Liver (tissue), 9 donors: ENCODE results near the gene LRP4. TPM values are rescaled to one million over a fixed set of nuclear protein-coding genes. Genes with fewer than 3 reads are reported as not detected.
A peak's percentile ranks its signal among the peaks of the same experiment; 100 is the strongest.

Source experiments
- DNase-seq: peaks from one replicate; pipeline ENCODE4 v3.0.0-alpha.2; 2017; ENCODE audit warnings: low spot score
- H3K27ac ChIP-seq, 2 donors: one replicate each; pipeline ENCODE4 v1.7.0; 2013; ENCODE audit warnings: inconsistent platforms in 2 of 2, low read length in 2 of 2, control low read depth in 1 of 2, low read depth in 1 of 2, mild to moderate bottlenecking in 1 of 2
- H3K27me3 ChIP-seq, 4 donors: one replicate each; pipeline versions ENCODE4 v1.6.1 to v1.7.0; 2013; ENCODE audit warnings: low read length in 3 of 4, inconsistent platforms in 1 of 4, mild to moderate bottlenecking in 1 of 4, moderate library complexity in 1 of 4; ENCODE audit not compliant: control insufficient read depth in 4 of 4, insufficient read depth in 4 of 4
- H3K36me3 ChIP-seq, 4 donors: one replicate each; pipeline versions ENCODE4 v1.6.1 to v1.7.0; 2013; ENCODE audit warnings: low read length in 3 of 4, mild to moderate bottlenecking in 3 of 4, low read depth in 1 of 4, moderate library complexity in 1 of 4; ENCODE audit not compliant: control insufficient read depth in 4 of 4, insufficient read depth in 3 of 4
- H3K4me1 ChIP-seq, 4 donors: one replicate each; pipeline versions ENCODE4 v1.6.1 to v1.7.0; 2013; ENCODE audit warnings: low read length in 3 of 4, mild to moderate bottlenecking in 3 of 4, moderate library complexity in 1 of 4; ENCODE audit not compliant: control insufficient read depth in 4 of 4, insufficient read depth in 4 of 4
- H3K4me3 ChIP-seq, 3 donors: one replicate each; pipeline versions ENCODE4 v1.6.1 to v1.7.0; 2013; ENCODE audit warnings: low read length in 3 of 3, control low read depth in 1 of 3, low read depth in 1 of 3, mild to moderate bottlenecking in 1 of 3
- H3K9ac ChIP-seq, 2 donors: one replicate each; pipeline ENCODE4 v1.7.0; 2013; ENCODE audit warnings: low read length in 2 of 2, mild to moderate bottlenecking in 2 of 2, moderate library complexity in 2 of 2, control low read depth in 1 of 2, low read depth in 1 of 2
- H3K9me3 ChIP-seq, 4 donors: one replicate each; pipeline versions ENCODE4 v1.6.1 to v1.7.0; 2013; ENCODE audit warnings: low read length in 3 of 4; ENCODE audit not compliant: control insufficient read depth in 4 of 4
- CTCF ChIP-seq: fragments of 150-350 bp; IDR thresholded peaks from 2 replicates; pipeline ENCODE4 v1.5.1; 2017; ENCODE audit warnings: improper control_type of control experiment, low read depth, low read length; ENCODE audit not compliant: missing input control
- EGR1 ChIP-seq, 2 donors: IDR thresholded peaks; 2 replicates each; pipeline ENCODE4 v1.6.1; 2016 to 2018; ENCODE audit warnings: antibody characterized with exemption in 2 of 2, low read depth in 2 of 2
- FOXA1 ChIP-seq: IDR thresholded peaks from 2 replicates; pipeline ENCODE4 v1.6.1; 2016; ENCODE audit warnings: antibody characterized with exemption
- FOXA2 ChIP-seq: IDR thresholded peaks from 2 replicates; pipeline ENCODE4 v1.6.1; 2016; ENCODE audit warnings: antibody characterized with exemption
- GABPA ChIP-seq, 2 donors: IDR thresholded peaks in 1 of 2; conservative IDR thresholded peaks in 1 of 2; 2 replicates each; pipeline ENCODE4 v1.6.1; 2016; ENCODE audit warnings: antibody characterized with exemption in 2 of 2, mild to moderate bottlenecking in 1 of 2, moderate library complexity in 1 of 2
- HNF4A ChIP-seq, 2 donors: conservative IDR thresholded peaks; 2 replicates each; pipeline ENCODE4 v1.6.1; 2016; ENCODE audit warnings: antibody characterized with exemption in 2 of 2, mild to moderate bottlenecking in 2 of 2
- HNF4G ChIP-seq: IDR thresholded peaks from 2 replicates; pipeline ENCODE4 v1.6.1; 2016; ENCODE audit warnings: antibody characterized with exemption
- JUND ChIP-seq, 2 donors: IDR thresholded peaks; 2 replicates each; pipeline ENCODE4 v1.6.1; 2016; ENCODE audit warnings: antibody characterized with exemption in 2 of 2
- NR2F2 ChIP-seq: IDR thresholded peaks from 2 replicates; pipeline ENCODE4 v1.6.1; 2016; ENCODE audit warnings: antibody characterized with exemption
- RAD21 ChIP-seq, 2 donors: IDR thresholded peaks; 2 replicates each; pipeline ENCODE4 v1.6.1; 2016; ENCODE audit warnings: antibody characterized with exemption in 2 of 2, mild to moderate bottlenecking in 2 of 2
- REST ChIP-seq: IDR thresholded peaks from 2 replicates; pipeline ENCODE4 v1.6.1; 2016; ENCODE audit warnings: antibody characterized with exemption, mild to moderate bottlenecking
- RXRA ChIP-seq, 2 donors: IDR thresholded peaks; 2 replicates each; pipeline ENCODE4 v1.6.1; 2017 to 2018; ENCODE audit warnings: antibody characterized with exemption in 2 of 2, mild to moderate bottlenecking in 1 of 2
- SP1 ChIP-seq: IDR thresholded peaks from 2 replicates; pipeline ENCODE4 v1.6.1; 2018; ENCODE audit warnings: antibody characterized with exemption, mild to moderate bottlenecking
- TAF1 ChIP-seq: conservative IDR thresholded peaks from 2 replicates; pipeline ENCODE4 v1.6.1; 2016; ENCODE audit warnings: antibody characterized with exemption, mild to moderate bottlenecking
- YY1 ChIP-seq: IDR thresholded peaks from 2 replicates; pipeline ENCODE4 v1.6.1; 2016; ENCODE audit warnings: antibody characterized with exemption, mild to moderate bottlenecking
- ZBTB33 ChIP-seq: IDR thresholded peaks from 2 replicates; pipeline ENCODE4 v1.6.1; 2016; ENCODE audit warnings: antibody characterized with exemption
- WGBS: extraction: QIAGEN DNeasy Blood & Tissue Kit; methylation state at CpG from one replicate; pipeline ENCODE4 v1.1.7; 2013; 5-methylcytosine and 5-hydroxymethylcytosine counted together
- polyA plus RNA-seq, 2 donors: library from polyadenylated mRNA; stranded (reverse) in 1 of 2; unstranded in 1 of 2; fragments of 200-250 nt in 1 of 2; fragments of >200 nt in 1 of 2; fragmentation: Nextera tagmentation in 1 of 2; extraction: Ambion mirVana in 1 of 2; gene quantifications; one replicate each; pipeline versions ENCODE4 v1.2.1 to v1.2.3, GENCODE V29; 2013 to 2015
- total RNA-seq, 2 donors: library from RNA; depleted of rRNA; stranded (reverse); fragments of >200 nt; gene quantifications; one replicate each; pipeline ENCODE4 v1.2.3, GENCODE V29; 2014
- TF ChIP-seq, protein P1 (sequence below): IDR thresholded peaks from 2 replicates; pipeline ENCODE4 v1.6.1; 2016; ENCODE audit warnings: antibody characterized with exemption
- TF ChIP-seq, protein P2 (sequence below): IDR thresholded peaks from 2 replicates; pipeline ENCODE4 v1.6.1; 2016; ENCODE audit warnings: antibody characterized with exemption
- donor health status: healthy.
- donor health status: healthy.
- donor health status: healthy.
- donor health status: healthy.
- donor health status: healthy.

Gene LRP4
- total and polyA plus RNA-seq, 4 donors = 0.50 to 3.1 (median 0.90) TPM

DNA sequence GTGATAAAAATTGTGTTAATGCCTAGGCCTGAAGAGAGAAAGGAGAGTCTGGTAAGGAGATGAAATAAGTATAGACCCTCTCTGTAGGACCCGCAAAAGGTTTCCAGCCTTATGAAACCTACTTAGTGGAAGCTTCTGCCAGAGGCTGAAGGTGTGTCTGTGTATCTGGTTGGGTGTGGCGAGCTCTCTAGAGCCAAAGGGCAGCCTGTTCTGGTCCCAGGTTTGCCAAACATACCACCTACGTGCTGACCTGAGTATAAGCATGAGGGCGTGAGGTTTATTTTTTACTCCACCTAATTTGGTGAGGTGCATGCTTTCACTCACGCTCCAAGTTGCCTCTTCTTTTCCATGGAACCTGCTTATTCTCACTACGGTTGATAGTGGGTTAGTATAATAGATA is 23.8 kb upstream of the LRP4 start:
- Histone ChIP-seq H3K9me3 (no peaks in the 10 kb centered on the region), H3K4me3 (no peak overlapping the region), H3K27ac (no peak overlapping the region), H3K36me3 (no peaks in the 10 kb centered on the region), H3K4me1 (peaks cover 0 to 4% (median under 1%) of the 10 kb centered on the region in 4 donors), H3K9ac (no peak overlapping the region), H3K27me3 (no peaks in the 10 kb centered on the region)
- DNase-seq = no peak
- WGBS = 91% methylated on average over 6 of the region's 6 CpGs
- TF ChIP-seq EGR1 (IDR thresholded peaks at IDR 0.05; ENCODE audit: low read depth in 2 of 2) (no peak), NR2F2 (no peak), SP1 (no peak), FOXA2 (no peak), RAD21 (IDR thresholded peaks at IDR 0.05) (no peak), JUND (IDR thresholded peaks at IDR 0.05) (no peak), FOXA1 (no peak), ZBTB33 (no peak), GABPA (IDR thresholded peaks at IDR 0.05 in 1 of 2, conservative IDR thresholded peaks at IDR 0.05 in 1 of 2) (no peak)
- TF ChIP-seq, protein P1, sequence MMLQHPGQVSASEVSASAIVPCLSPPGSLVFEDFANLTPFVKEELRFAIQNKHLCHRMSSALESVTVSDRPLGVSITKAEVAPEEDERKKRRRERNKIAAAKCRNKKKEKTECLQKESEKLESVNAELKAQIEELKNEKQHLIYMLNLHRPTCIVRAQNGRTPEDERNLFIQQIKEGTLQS = no peak
- TF ChIP-seq, protein P2, sequence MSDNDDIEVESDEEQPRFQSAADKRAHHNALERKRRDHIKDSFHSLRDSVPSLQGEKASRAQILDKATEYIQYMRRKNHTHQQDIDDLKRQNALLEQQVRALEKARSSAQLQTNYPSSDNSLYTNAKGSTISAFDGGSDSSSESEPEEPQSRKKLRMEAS = no peak

GRCh38 chr11:46936138-46937110 is 18.1 kb upstream of the LRP4 start, which contains the start of gene CSTPP1:
Gene CSTPP1, plus strand, starts transcription at chr11:46936761. Its CDS starts 45 bp downstream, at chr11:46936806.
- Histone ChIP-seq H3K27ac (no peak within 1 kb of the TSS), H3K9ac (no peak within 1 kb of the TSS), H3K4me3 (peak within 1 kb of the TSS; percentile 66 to 71 (median 71)), H3K9me3 (no peaks in the 10 kb centered on the region), H3K27me3 (no peaks in the 10 kb centered on the region), H3K4me1 (peaks cover 0 to 9% (median 2%) of the 10 kb centered on the region in 4 donors), H3K36me3 (no peaks in the 10 kb centered on the region)
- no peak for TF ChIP-seq FOXA2
- TF ChIP-seq ZBTB33 = no peak
- no peak for TF ChIP-seq REST
- no peak for TF ChIP-seq HNF4G
- no peak for TF ChIP-seq TAF1
- TF ChIP-seq NR2F2 = peak; percentile 31
- TF ChIP-seq, protein P2 = no peak
- TF ChIP-seq, protein P1 = no peak
- TF ChIP-seq EGR1 (IDR thresholded peaks at IDR 0.05; ENCODE audit: low read depth in 2 of 2) = no peak
- peak; percentile 58 for TF ChIP-seq YY1
- peak; percentile 20 to 43 for TF ChIP-seq RXRA (IDR thresholded peaks at IDR 0.05)
- TF ChIP-seq SP1 = peak; percentile 23
- TF ChIP-seq RAD21 (IDR thresholded peaks at IDR 0.05) = peak; percentile 38 to 61
- TF ChIP-seq CTCF = no peak
- TF ChIP-seq JUND (IDR thresholded peaks at IDR 0.05) = no peak
- peak; percentile 47 to 64 for TF ChIP-seq HNF4A (conservative IDR thresholded peaks at IDR 0.05)
- peak; percentile 90 to 95 for TF ChIP-seq GABPA (IDR thresholded peaks at IDR 0.05 in 1 of 2, conservative IDR thresholded peaks at IDR 0.05 in 1 of 2)
- TF ChIP-seq FOXA1 = no peak
- DNase-seq = peak; percentile 91
- 21% methylated on average over 41 of the region's 41 CpGs for WGBS
